ENCODE results near the gene ZNF316.
A peak's percentile ranks its signal among the peaks of the same experiment; 100 is the strongest.

ZNF316 gene

GRCh38 chr7:6612819-6613218 lies 24.3 kb upstream of the ZNF316 start:
- TF ChIP-seq CTCF (IDR thresholded peaks at IDR 0.05), result no peak
- Mint-ChIP-seq H3K4me3 (no peak overlapping the region), H3K27ac (no peak overlapping the region), H3K9me3 (peaks cover 2% of the 10 kb centered on the region), H3K27me3 (ENCODE audit: low read depth, poor library complexity) (peaks cover 6% of the 10 kb centered on the region), H3K4me1 (peaks cover 11% of the 10 kb centered on the region), H3K36me3 (ENCODE audit: low read depth) (peaks cover 4% of the 10 kb centered on the region)
- DNase-seq, result no peak

GRCh38 chr7:6613706-6614105 lies 23.4 kb upstream of the ZNF316 start:
- Mint-ChIP-seq H3K4me3 (peak overlapping the region; percentile 45), H3K27me3 (ENCODE audit: low read depth, poor library complexity) (peaks cover 6% of the 10 kb centered on the region), H3K36me3 (ENCODE audit: low read depth) (peaks cover 13% of the 10 kb centered on the region), H3K9me3 (peaks cover 2% of the 10 kb centered on the region), H3K27ac (no peak overlapping the region), H3K4me1 (peaks cover 11% of the 10 kb centered on the region)
- TF ChIP-seq CTCF (IDR thresholded peaks at IDR 0.05), result no peak
- DNase-seq, result no peak

DNA sequence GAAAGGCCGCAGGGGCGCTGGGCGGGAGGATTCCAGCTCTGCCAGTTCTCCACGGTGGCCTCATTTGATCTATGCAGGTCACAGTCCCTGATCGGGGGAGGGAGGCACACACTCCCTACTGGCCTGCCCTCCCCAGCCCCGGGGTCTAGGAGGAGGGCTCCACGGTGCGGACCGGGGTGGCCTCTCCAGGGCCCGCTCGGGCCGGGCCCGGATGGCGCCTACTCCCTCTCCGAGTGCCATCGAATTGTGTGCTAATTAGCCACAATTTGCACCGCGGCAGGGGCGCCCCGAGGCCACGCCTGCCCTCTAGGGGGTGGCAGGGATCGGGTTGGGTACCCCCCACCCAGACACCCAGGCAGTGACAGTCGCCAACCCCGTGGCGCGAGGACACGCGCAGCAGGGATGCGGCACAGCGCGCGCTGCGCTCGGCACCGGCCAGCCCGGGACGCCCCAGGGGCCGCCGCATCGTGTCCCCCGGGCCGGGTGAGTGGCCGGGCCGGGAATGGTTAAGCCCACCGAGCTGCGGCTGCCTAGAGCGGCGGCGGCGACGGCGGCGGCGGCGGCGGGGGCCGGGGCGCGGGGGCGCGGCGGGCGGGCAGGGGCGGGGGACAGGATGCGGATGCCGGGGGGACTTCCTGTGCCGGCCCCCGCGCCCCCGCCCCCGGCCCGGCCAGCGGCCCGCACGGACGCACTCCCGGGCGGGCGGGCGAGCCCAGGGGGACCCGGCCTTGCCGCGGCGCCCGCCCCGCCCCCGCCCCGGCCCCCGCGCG lies 22.0 kb upstream of the ZNF316 start, which contains the start of gene ZNF853:
Gene ZNF853, plus strand, starts transcription at position 658 of the 770 bp plus-strand sequence. CDS start 565 bp downstream, outside the sequence.
- peaks cover 2% of the 10 kb centered on the region for H3K9me3 Mint-ChIP-seq
- H3K4me3 Mint-ChIP-seq, result peak within 1 kb of the TSS; percentile 84
- H3K36me3 Mint-ChIP-seq (ENCODE audit: low read depth), result peaks cover 15% of the 10 kb centered on the region
- peak within 1 kb of the TSS; percentile 60 for H3K27ac Mint-ChIP-seq
- peak; percentile 73 for DNase-seq
- TF ChIP-seq CTCF (IDR thresholded peaks at IDR 0.05), result no peak
- peaks cover 6% of the 10 kb centered on the region for H3K27me3 Mint-ChIP-seq (ENCODE audit: low read depth, poor library complexity)
- H3K4me1 Mint-ChIP-seq, result peaks cover 11% of the 10 kb centered on the region

DNA sequence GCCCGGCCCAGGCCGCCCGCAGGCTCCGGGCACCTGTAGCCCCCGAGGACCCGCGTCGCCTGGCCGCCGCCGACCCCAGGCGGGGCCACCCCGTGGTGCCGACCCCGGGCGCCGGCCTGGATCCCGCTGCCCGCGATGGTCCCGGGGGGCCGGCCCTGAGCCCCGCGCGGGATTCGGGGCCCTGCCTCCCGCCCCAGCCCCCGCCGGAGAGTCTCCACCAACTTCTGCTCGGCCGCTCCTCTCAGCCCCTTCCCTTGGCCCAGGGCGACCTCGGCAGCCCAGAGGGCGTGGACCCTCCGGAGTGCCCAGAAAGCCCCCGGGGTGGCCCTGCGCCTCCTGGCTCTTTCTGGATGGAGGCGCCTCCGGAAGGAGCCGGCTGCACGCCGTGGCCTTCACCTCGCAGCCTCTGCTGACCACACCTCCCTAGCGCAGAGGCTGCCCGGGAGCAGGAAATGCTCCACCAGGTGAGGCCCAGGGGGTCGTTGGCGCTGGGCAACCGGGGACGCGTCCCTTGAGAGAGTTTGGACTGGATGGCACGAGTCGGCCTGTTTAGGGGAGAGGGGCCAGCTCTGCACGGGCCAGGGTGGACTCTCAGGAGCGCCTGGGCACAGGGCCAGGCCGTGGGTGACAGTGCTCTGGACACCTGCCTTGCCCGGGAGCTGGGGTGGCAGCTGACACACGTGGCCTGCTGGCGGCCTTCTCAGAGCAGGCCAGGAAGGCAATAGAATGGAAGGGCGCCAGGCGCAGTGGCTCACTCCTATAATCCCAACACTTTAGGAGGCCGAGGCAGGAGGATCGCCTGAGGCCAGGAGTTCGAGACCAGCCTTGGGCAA lies 21.2 kb upstream of the ZNF316 start:
- DNase-seq, result peak; percentile 48
- Mint-ChIP-seq H3K4me1 (peaks cover 11% of the 10 kb centered on the region), H3K27me3 (ENCODE audit: low read depth, poor library complexity) (peaks cover 6% of the 10 kb centered on the region), H3K4me3 (peak overlapping the region; percentile 71), H3K36me3 (ENCODE audit: low read depth) (peaks cover 15% of the 10 kb centered on the region), H3K27ac (no peak overlapping the region), H3K9me3 (peaks cover 2% of the 10 kb centered on the region)
- TF ChIP-seq CTCF (IDR thresholded peaks at IDR 0.05), result no peak

DNA sequence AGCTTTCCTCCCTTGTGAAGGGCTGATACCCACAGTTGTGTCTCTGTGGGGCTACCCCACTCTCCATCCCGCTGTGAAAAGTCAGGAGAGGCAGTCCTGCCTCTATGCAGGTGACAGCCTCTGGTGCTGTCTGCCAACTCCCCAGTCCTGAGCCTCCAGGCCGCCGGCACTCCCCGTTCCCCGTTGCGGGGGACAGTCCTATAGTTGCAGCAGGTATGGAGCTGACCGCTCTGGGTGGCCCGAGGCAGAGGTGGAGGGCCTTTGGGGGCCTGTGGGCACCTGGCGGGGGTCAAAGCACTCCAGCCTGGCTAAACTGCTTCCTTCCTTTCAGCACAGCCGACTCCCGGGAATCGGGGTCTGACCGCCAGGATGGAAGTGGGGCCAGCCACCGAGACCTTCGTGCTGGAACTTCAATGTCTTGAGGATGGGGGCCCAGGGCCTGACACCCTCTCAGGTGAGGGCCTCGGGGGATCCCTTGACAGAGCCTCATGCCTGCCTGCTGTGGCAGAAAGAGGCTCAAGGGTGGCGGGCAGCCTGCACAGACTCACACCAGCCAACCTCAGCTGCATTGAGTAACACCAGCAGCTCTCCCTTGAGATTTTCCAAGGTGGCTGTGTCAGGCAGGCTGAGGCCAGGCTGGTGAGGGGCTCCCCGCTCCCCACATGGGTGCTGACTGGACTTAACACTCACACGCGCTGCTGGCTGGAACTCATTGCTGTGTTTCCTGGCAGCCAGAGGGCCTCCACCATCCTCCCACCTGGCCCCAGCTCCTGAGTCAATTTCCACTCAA lies 20.1 kb upstream of the ZNF316 start:
- Mint-ChIP-seq H3K9me3 (no peaks in the 10 kb centered on the region), H3K4me3 (peak overlapping the region; percentile 79), H3K27me3 (ENCODE audit: low read depth, poor library complexity) (peaks cover 6% of the 10 kb centered on the region), H3K27ac (no peak overlapping the region), H3K4me1 (peaks cover 11% of the 10 kb centered on the region), H3K36me3 (ENCODE audit: low read depth) (peaks cover 24% of the 10 kb centered on the region)
- TF ChIP-seq CTCF (IDR thresholded peaks at IDR 0.05), result no peak
- no peak for DNase-seq

Data from nephron progenitor cell (in vitro differentiated cells).